Epithelial cell of esophagus (primary cell): ENCODE results near the gene ABRACL.

Experiments
- DNase-seq: peaks from one replicate; pipeline ENCODE4 v3.0.0; 2010; ENCODE audit warnings: low read depth
- H3K4me3 ChIP-seq: 2 replicates; pipeline ENCODE4 v1.5.1; 2011; ENCODE audit warnings: mild to moderate bottlenecking, low read length, control low read depth
- TF ChIP-seq, protein P1 (sequence below): IDR thresholded peaks from 2 replicates; pipeline ENCODE4 v1.5.1; 2011; ENCODE audit warnings: low read depth, mild to moderate bottlenecking, low read length, control low read depth, inconsistent platforms; ENCODE audit not compliant: insufficient read depth; ENCODE audit errors: missing control alignments

ABRACL gene

GRCh38 chr6:139028658-139029469 lies at the start of gene ABRACL:
TSS of gene ABRACL (plus strand) at chr6:139028745. CDS start at chr6:139034161, 5,416 bp downstream.
- peak within 1 kb of the TSS; percentile 80 for H3K4me3 ChIP-seq
- TF ChIP-seq, protein P1, sequence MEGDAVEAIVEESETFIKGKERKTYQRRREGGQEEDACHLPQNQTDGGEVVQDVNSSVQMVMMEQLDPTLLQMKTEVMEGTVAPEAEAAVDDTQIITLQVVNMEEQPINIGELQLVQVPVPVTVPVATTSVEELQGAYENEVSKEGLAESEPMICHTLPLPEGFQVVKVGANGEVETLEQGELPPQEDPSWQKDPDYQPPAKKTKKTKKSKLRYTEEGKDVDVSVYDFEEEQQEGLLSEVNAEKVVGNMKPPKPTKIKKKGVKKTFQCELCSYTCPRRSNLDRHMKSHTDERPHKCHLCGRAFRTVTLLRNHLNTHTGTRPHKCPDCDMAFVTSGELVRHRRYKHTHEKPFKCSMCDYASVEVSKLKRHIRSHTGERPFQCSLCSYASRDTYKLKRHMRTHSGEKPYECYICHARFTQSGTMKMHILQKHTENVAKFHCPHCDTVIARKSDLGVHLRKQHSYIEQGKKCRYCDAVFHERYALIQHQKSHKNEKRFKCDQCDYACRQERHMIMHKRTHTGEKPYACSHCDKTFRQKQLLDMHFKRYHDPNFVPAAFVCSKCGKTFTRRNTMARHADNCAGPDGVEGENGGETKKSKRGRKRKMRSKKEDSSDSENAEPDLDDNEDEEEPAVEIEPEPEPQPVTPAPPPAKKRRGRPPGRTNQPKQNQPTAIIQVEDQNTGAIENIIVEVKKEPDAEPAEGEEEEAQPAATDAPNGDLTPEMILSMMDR, result no peak
- DNase-seq, result peak; percentile 38

GRCh38 chr6:138979365-138979764 lies 49.2 kb upstream of the ABRACL start:
- peak; percentile 30 for DNase-seq
- TF ChIP-seq, protein P1, result no peak
- H3K4me3 ChIP-seq, result no peak overlapping the region

GRCh38 chr6:138979813-138980668 lies 48.5 kb upstream of the ABRACL start:
- DNase-seq, result no peak
- TF ChIP-seq, protein P1, result no peak
- no peak overlapping the region for H3K4me3 ChIP-seq

- TF ChIP-seq, protein P1, result no peak
- DNase-seq, result no peak
- H3K4me3 ChIP-seq, result no peak overlapping the region
Observed at GRCh38 chr6:138981416-138981815, 47.1 kb upstream of the ABRACL start.

DNA sequence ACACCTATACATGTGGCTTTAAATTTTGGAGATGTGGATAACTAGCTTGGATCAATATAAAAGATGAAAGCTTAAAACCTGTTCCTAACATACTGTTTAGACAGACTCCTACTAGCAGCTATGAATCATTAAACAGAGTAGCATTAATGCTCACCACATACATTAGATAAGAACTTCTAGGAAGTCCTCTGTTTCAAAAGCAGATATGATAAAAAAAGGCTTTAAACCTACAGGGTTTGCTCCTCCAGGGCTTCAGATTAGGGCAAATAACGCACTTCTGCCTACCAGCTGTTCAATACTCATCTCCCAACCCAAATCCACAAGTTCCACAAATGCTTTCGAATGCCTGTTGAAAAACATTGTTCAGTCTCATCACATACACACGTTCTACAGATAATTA lies 42.0 kb upstream of the ABRACL start:
- TF ChIP-seq, protein P1, result no peak
- H3K4me3 ChIP-seq, result peak overlapping the region; percentile 62
- DNase-seq, result peak; percentile 34

DNA sequence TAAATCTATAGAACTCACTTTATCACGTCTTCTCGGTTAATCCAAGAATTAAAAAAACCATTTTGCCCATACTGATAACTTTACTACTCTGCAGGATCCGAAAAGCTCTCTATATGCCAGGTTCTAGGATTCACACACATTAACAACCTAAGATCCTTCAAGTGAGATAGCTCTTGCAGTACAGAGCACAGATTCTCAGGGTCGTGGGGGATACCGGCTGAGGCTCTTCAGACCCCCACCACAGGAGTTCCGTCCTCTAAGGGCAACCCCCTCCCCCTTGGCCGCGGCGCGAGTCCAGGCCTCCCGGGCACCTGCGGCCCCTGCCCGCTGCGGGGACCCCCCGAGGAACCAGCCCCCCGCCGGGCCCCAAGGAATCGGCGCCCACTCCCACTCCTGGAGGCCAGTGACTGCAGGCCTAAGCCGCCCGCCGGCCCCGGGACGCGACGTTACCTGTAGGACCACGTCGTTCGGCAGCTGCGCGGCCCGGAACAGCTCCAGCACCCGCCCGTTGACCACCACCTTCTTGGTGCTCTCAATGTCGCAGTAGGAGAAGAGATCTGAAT lies 41.4 kb upstream of the ABRACL start:
- TF ChIP-seq, protein P1, result no peak
- DNase-seq, result no peak
- peak overlapping the region; percentile 62 for H3K4me3 ChIP-seq
